K562 (cell line): ENCODE data around the gene CENPB. TPM values are rescaled to one million over a fixed set of nuclear protein-coding genes. Genes with fewer than 3 reads are reported as not detected.

Experiments
- CCAR2 ChIP-seq: fragments of 200-400 bp; formaldehyde crosslinking; IDR thresholded peaks from 2 replicates; pipeline ENCODE4 v1.6.1; 2017; ENCODE audit warnings: mild to moderate bottlenecking, low read depth, low read length
- MGA ChIP-seq: fragments of 450-650 bp; IDR thresholded peaks from 2 replicates; pipeline ENCODE4 v1.6.1; 2016; ENCODE audit warnings: mild to moderate bottlenecking, moderate library complexity
- NRF1 ChIP-seq, 2 experiments: fragments of 450-650 bp; IDR thresholded peaks in 1 of 2; conservative IDR thresholded peaks in 1 of 2; 2 replicates each; pipeline ENCODE4 v1.6.1; 2014; ENCODE audit warnings: mild to moderate bottlenecking in 2 of 2
- XRCC5 ChIP-seq: fragments of 200-400 bp; formaldehyde crosslinking; IDR thresholded peaks from 2 replicates; pipeline ENCODE4 v1.6.1; 2017; ENCODE audit warnings: low read depth, mild to moderate bottlenecking, low read length
- polyA plus RNA-seq, 8 experiments: library from polyadenylated mRNA; depleted of rRNA in 4 of 8; stranded (reverse) in 5 of 8; unstranded in 3 of 8; fragments of >200 nt; fragmentation: Nextera tagmentation in 2 of 8; fragmentation: Illumina TruSeq in 1 of 8; extraction: Ambion mirVana in 2 of 8; extraction: Trizol in 1 of 8; gene quantifications; 2 replicates each; pipeline versions ENCODE4 v1.2.1 to v1.2.3, GENCODE V29; 2011 to 2014; ENCODE audit warnings: inconsistent platforms in 1 of 8, missing spikeins in 1 of 8
- total RNA-seq, 7 experiments: library from RNA; depleted of rRNA in 6 of 7; stranded (reverse); fragments of >200 nt in 6 of 7; fragmentation: Illumina TruSeq in 2 of 7; extraction: Trizol in 2 of 7; gene quantifications; 2 replicates each; pipeline versions ENCODE4 v1.2.1 to v1.2.3, GENCODE V29; 2011 to 2021; ENCODE audit warnings: low replicate concordance in 1 of 7
- TF ChIP-seq, protein P1 (sequence below): fragments of 250-450 bp; sonication (Bioruptor Pico); IDR thresholded peaks from 2 replicates; pipeline ENCODE4 v1.5.0; 2020; ENCODE audit warnings: mild to moderate bottlenecking, borderline replicate concordance
- TF ChIP-seq, protein P2 (sequence below): fragments of 150-350 bp; conservative IDR thresholded peaks from 2 replicates; pipeline ENCODE4 v1.6.1; 2014; ENCODE audit warnings: low read length

The CENPB gene
- total and polyA plus RNA-seq, 9 of the 15 experiments (the other 6 are each of a cell fraction or from before 2014, with no cell fraction given): 0.17 to 70.8 (median 24.9) TPM

DNA sequence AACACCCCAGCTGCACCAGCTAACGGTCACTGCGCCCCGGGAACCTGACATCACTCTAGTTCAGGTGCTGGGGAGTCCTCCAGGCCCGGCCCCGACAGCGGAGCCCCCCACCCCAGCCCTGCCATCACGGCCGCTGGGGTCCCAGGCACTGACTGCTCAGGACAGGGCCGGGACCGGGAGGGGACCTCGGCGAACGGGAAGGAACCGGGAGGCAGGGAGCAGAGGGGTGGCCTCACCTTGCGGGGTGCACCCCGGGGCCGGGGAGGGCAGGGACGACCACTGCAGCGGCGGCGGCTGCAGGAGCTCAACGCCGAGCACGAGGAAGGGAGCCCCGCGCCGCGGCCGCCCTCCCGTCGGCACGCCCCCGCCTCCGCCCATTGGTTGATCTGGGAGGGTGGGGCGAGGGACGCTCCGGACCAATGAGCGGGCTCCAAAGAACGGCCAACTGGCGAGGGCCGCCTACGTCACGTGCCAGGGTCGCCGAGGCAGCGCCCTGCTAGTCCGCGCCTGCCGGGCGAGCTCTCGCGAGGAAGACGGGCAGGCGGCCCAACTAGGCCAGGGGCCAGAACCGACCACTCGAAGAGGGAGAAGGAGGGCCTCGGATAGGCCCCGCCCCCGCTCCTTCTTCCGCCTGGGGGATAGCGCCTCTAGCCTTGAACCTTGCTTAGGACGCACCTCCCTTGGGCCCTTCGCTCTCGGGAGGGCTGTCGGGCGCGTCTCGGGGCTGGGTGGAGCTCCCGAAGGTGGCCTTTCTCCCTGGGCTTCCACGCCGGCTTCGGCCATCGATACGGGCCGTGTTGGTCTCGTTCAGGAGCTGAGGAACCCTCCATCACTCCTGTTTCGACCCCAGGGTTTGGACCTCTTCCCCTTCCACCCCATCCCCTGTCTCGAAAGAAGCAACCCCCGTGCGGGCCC is 18.9 kb downstream of the CENPB start, which contains the start of gene ADISSP (continued):
- TF ChIP-seq MGA (peak; percentile 79), CCAR2 (no peak), XRCC5 (no peak), NRF1 (conservative IDR thresholded peaks at IDR 0.05 in 1 of 2, IDR thresholded peaks at IDR 0.05 in 1 of 2) (peak; percentile 45 to 65)
- TF ChIP-seq, protein P1, sequence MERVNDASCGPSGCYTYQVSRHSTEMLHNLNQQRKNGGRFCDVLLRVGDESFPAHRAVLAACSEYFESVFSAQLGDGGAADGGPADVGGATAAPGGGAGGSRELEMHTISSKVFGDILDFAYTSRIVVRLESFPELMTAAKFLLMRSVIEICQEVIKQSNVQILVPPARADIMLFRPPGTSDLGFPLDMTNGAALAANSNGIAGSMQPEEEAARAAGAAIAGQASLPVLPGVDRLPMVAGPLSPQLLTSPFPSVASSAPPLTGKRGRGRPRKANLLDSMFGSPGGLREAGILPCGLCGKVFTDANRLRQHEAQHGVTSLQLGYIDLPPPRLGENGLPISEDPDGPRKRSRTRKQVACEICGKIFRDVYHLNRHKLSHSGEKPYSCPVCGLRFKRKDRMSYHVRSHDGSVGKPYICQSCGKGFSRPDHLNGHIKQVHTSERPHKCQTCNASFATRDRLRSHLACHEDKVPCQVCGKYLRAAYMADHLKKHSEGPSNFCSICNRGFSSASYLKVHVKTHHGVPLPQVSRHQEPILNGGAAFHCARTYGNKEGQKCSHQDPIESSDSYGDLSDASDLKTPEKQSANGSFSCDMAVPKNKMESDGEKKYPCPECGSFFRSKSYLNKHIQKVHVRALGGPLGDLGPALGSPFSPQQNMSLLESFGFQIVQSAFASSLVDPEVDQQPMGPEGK (CRISPR knock-in tag): no peak
- TF ChIP-seq, protein P2, sequence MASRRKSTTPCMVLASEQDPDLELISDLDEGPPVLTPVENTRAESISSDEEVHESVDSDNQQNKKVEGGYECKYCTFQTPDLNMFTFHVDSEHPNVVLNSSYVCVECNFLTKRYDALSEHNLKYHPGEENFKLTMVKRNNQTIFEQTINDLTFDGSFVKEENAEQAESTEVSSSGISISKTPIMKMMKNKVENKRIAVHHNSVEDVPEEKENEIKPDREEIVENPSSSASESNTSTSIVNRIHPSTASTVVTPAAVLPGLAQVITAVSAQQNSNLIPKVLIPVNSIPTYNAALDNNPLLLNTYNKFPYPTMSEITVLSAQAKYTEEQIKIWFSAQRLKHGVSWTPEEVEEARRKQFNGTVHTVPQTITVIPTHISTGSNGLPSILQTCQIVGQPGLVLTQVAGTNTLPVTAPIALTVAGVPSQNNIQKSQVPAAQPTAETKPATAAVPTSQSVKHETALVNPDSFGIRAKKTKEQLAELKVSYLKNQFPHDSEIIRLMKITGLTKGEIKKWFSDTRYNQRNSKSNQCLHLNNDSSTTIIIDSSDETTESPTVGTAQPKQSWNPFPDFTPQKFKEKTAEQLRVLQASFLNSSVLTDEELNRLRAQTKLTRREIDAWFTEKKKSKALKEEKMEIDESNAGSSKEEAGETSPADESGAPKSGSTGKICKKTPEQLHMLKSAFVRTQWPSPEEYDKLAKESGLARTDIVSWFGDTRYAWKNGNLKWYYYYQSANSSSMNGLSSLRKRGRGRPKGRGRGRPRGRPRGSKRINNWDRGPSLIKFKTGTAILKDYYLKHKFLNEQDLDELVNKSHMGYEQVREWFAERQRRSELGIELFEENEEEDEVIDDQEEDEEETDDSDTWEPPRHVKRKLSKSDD: no peak
